H9 (cell line): Measurements from ENCODE around the gene ALDH1L1. TPM values are rescaled to one million over a fixed set of nuclear protein-coding genes. Genes with fewer than 3 reads are reported as not detected.

ENCODE experiments used
- DNase-seq: peaks from one replicate; pipeline ENCODE4 v3.0.0-alpha.2; 2017
- H2AFZ ChIP-seq: one replicate; pipeline ENCODE4 v1.6.1; 2013; ENCODE audit warnings: mild to moderate bottlenecking, low read length, control low read depth, moderate library complexity
- H2AK5ac ChIP-seq: 2 replicates; pipeline ENCODE4 v1.6.1; 2013; ENCODE audit warnings: low read length, control low read depth, mixed read lengths; ENCODE audit not compliant: insufficient read length
- H2BK120ac ChIP-seq: one replicate; pipeline ENCODE4 v1.6.1; 2013; ENCODE audit warnings: low read depth, mild to moderate bottlenecking, low read length, control low read depth, inconsistent platforms; ENCODE audit not compliant: poor library complexity, severe bottlenecking
- H2BK12ac ChIP-seq: 2 replicates; pipeline ENCODE4 v1.6.1; 2013; ENCODE audit warnings: low read length, control low read depth, mixed read lengths, low read depth; ENCODE audit not compliant: insufficient read length
- H2BK15ac ChIP-seq: 2 replicates; pipeline ENCODE4 v1.6.1; 2013; ENCODE audit warnings: low read depth, low read length, control low read depth
- H2BK20ac ChIP-seq: one replicate; pipeline ENCODE4 v1.6.1; 2013; ENCODE audit warnings: low read depth, mild to moderate bottlenecking, low read length, control low read depth, inconsistent platforms; ENCODE audit not compliant: poor library complexity, severe bottlenecking
- H2BK5ac ChIP-seq: 2 replicates; pipeline ENCODE4 v1.6.1; 2013; ENCODE audit warnings: low read length, control low read depth, mixed read lengths; ENCODE audit not compliant: insufficient read length
- H3K14ac ChIP-seq: 2 replicates; pipeline ENCODE4 v1.6.1; 2013; ENCODE audit warnings: low read length, control low read depth; ENCODE audit not compliant: insufficient read depth
- H3K18ac ChIP-seq: 2 replicates; pipeline ENCODE4 v1.6.1; 2013; ENCODE audit warnings: low read depth, mild to moderate bottlenecking, mixed read lengths, low read length, control low read depth; ENCODE audit not compliant: insufficient read length
- H3K23ac ChIP-seq: 2 replicates; pipeline ENCODE4 v1.6.1; 2013; ENCODE audit warnings: low read length, control low read depth, mixed read lengths, low read depth; ENCODE audit not compliant: insufficient read length
- H3K23me2 ChIP-seq: 2 replicates; pipeline ENCODE4 v1.6.1; 2013; ENCODE audit warnings: low read depth, mild to moderate bottlenecking, mixed read lengths, low read length, control low read depth; ENCODE audit not compliant: insufficient read length, poor library complexity, severe bottlenecking
- H3K27ac ChIP-seq: 2 replicates; pipeline ENCODE4 v1.5.1; 2013; ENCODE audit warnings: low read length, control low read depth, mixed read lengths, low read depth; ENCODE audit not compliant: insufficient read length
- H3K27me3 ChIP-seq: 2 replicates; pipeline ENCODE4 v1.6.1; 2013; ENCODE audit warnings: low read length, control low read depth, inconsistent platforms; ENCODE audit not compliant: insufficient read depth
- H3K4ac ChIP-seq: 2 replicates; pipeline ENCODE4 v1.6.1; 2013; ENCODE audit warnings: low read depth, mild to moderate bottlenecking, control low read depth, inconsistent platforms, low read length, moderate library complexity
- H3K4me1 ChIP-seq: 2 replicates; pipeline ENCODE4 v1.6.1; 2013; ENCODE audit warnings: low read length, control low read depth, inconsistent platforms; ENCODE audit not compliant: insufficient read depth
- H3K4me2 ChIP-seq: 2 replicates; pipeline ENCODE4 v1.6.1; 2013; ENCODE audit warnings: low read length, control low read depth, mixed read lengths; ENCODE audit not compliant: insufficient read length, insufficient read depth
- H3K56ac ChIP-seq: 2 replicates; pipeline ENCODE4 v1.6.1; 2013; ENCODE audit warnings: low read depth, mild to moderate bottlenecking, mixed read lengths, low read length, control low read depth; ENCODE audit not compliant: insufficient read length
- H3K79me1 ChIP-seq: 2 replicates; pipeline ENCODE4 v1.6.1; 2013; ENCODE audit warnings: low read depth, mild to moderate bottlenecking, moderate library complexity, low read length, control low read depth, inconsistent platforms; ENCODE audit not compliant: insufficient read depth, poor library complexity, severe bottlenecking
- H3K79me2 ChIP-seq: 2 replicates; pipeline ENCODE4 v1.6.1; 2013; ENCODE audit warnings: low read length, control low read depth, inconsistent platforms; ENCODE audit not compliant: insufficient read depth
- H3K9ac ChIP-seq: 2 replicates; pipeline ENCODE4 v1.6.1; 2013; ENCODE audit warnings: low read length, control low read depth, mixed read lengths; ENCODE audit not compliant: insufficient read length; ENCODE audit errors: extremely low read depth
- H3K9me3 ChIP-seq: one replicate; pipeline ENCODE4 v1.6.1; 2013; ENCODE audit warnings: low read depth, low read length, inconsistent platforms; ENCODE audit not compliant: control insufficient read depth
- H3T11ph ChIP-seq: one replicate; pipeline ENCODE4 v1.6.1; 2013; ENCODE audit warnings: mild to moderate bottlenecking, low read length, control low read depth, inconsistent platforms
- H4K20me1 ChIP-seq: one replicate; pipeline ENCODE4 v1.6.1; 2013; ENCODE audit not compliant: control insufficient read depth, insufficient read length, insufficient read depth
- H4K5ac ChIP-seq: 2 replicates; pipeline ENCODE4 v1.6.1; 2013; ENCODE audit warnings: low read depth, mild to moderate bottlenecking, mixed read lengths, low read length, control low read depth; ENCODE audit not compliant: insufficient read length
- H4K8ac ChIP-seq: replicated peaks from 2 replicates; pipeline ENCODE4 v1.6.1; 2013; ENCODE audit warnings: low read length, control low read depth, mixed read lengths, low read depth; ENCODE audit not compliant: insufficient read length
- H4K91ac ChIP-seq: 2 replicates; pipeline ENCODE4 v1.6.1; 2013; ENCODE audit warnings: low read depth, mild to moderate bottlenecking, moderate library complexity, mixed read lengths, low read length, control low read depth; ENCODE audit not compliant: insufficient read length
- H3K27ac Mint-ChIP-seq, 3 experiments: 2 replicates in 2 of 3; 3 replicates in 1 of 3; pipeline ENCODE4 v1.8.0; 2020 to 2021; ENCODE audit warnings: mixed read lengths in 3 of 3, mild to moderate bottlenecking in 1 of 3, moderate library complexity in 1 of 3
- H3K27me3 Mint-ChIP-seq: 2 replicates; pipeline ENCODE4 v1.8.0; 2021; ENCODE audit warnings: low read depth, mild to moderate bottlenecking, moderate library complexity, mixed read lengths
- H3K36me3 Mint-ChIP-seq, 3 experiments: 2 replicates in 2 of 3; 3 replicates in 1 of 3; pipeline ENCODE4 v1.8.0; 2020 to 2021; ENCODE audit warnings: low read depth in 3 of 3, mixed read lengths in 3 of 3; ENCODE audit not compliant: insufficient read depth in 1 of 3
- H3K4me1 Mint-ChIP-seq, 2 experiments: 2 replicates each; pipeline ENCODE4 v1.8.0; 2020; ENCODE audit warnings: mixed read lengths in 2 of 2
- H3K4me3 Mint-ChIP-seq, 2 experiments: 2 replicates in 1 of 2; 3 replicates in 1 of 2; pipeline ENCODE4 v1.8.0; 2020 to 2021; ENCODE audit warnings: mild to moderate bottlenecking in 2 of 2, mixed read lengths in 2 of 2, moderate library complexity in 1 of 2
- H3K9me3 Mint-ChIP-seq, 2 experiments: 2 replicates in 1 of 2; 3 replicates in 1 of 2; pipeline ENCODE4 v1.8.0; 2020; ENCODE audit warnings: mild to moderate bottlenecking in 2 of 2, mixed read lengths in 2 of 2, moderate library complexity in 1 of 2
- CTCF ChIP-seq: fragments of 200-600 bp; sonication (generic); conservative IDR thresholded peaks from 3 replicates; pipeline ENCODE4 v1.8.0; 2021; ENCODE audit warnings: antibody characterized with exemption, mild to moderate bottlenecking
- WGBS: extraction: QIAGEN DNeasy Blood & Tissue Kit; methylation state at CpG from one replicate; pipeline ENCODE4 v1.1.7; 2013; ENCODE audit warnings: missing lambda C conversion rate, low lambda C conversion rate, mixed read lengths; ENCODE audit not compliant: insufficient read length; ENCODE audit errors: extremely low coverage; 5-methylcytosine and 5-hydroxymethylcytosine counted together
- total RNA-seq: library from RNA; stranded (reverse); gene quantifications from 2 replicates; pipeline ENCODE4 v1.2.1, GENCODE V29; 2021

Gene ALDH1L1
- total RNA-seq, 1 experiment from 2014 or later = 0.90 TPM

DNA sequence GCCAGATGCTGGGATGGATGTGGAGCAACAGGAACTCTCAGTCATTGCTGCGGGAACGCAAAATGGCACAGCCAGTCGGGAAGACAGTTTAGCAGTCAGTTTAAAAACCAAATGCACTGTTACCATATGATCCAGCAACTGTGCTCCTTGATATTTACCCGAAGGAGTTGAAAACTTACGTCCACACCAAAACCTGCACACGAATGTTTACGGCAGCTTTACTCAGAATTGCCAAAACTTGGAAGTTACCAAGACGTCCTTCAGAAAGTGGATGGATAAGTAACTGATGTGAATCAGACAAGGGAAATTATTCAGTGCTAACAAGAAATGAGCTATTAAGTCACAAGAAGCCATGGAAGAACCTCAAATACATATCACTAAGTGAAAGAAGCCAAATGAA lies 60.4 kb downstream of the ALDH1L1 start:
- H3K9me3 ChIP-seq = no peaks in the 10 kb centered on the region
- no peak overlapping the region for H3K27ac Mint-ChIP-seq
- H3K14ac ChIP-seq = no peak overlapping the region

More for the DNA sequence above, 60.4 kb downstream of the ALDH1L1 start:
- TF ChIP-seq CTCF = no peak
- Histone ChIP-seq H2BK20ac (no peak overlapping the region), H3K27me3 (no peaks in the 10 kb centered on the region), H2BK5ac (no peak overlapping the region), H2BK15ac (no peak overlapping the region), H2AK5ac (no peak overlapping the region), H3K4ac (no peak overlapping the region), H4K20me1 (no peaks in the 10 kb centered on the region), H4K8ac (no peak overlapping the region), H3K23me2 (no peaks in the 10 kb centered on the region), H3K9ac (no peak overlapping the region), H2BK120ac (no peak overlapping the region), H3K56ac (no peak overlapping the region), H3K79me2 (no peaks in the 10 kb centered on the region), H3K23ac (no peak overlapping the region), H4K5ac (no peak overlapping the region), H2AFZ (no peak overlapping the region), H4K91ac (no peak overlapping the region), H3K18ac (no peak overlapping the region), H3K79me1 (no peaks in the 10 kb centered on the region), H3K27ac (no peak overlapping the region), H3K4me1 (no peaks in the 10 kb centered on the region), H3K4me2 (no peak overlapping the region), H2BK12ac (no peak overlapping the region), H3T11ph (no peak overlapping the region)
- peaks cover 12% of the 10 kb centered on the region for H3K27me3 Mint-ChIP-seq
- H3K4me1 Mint-ChIP-seq = peaks cover 10 to 24% of the 10 kb centered on the region in 2 experiments
- no peaks in the 10 kb centered on the region for H3K9me3 Mint-ChIP-seq
- H3K4me3 Mint-ChIP-seq = no peak overlapping the region
- no peaks in the 10 kb centered on the region for H3K36me3 Mint-ChIP-seq
- no peak for DNase-seq
- no CpG with 5 or more reads among the region's 8 CpGs for whole genome bisulfite sequencing
